Common myeloid progenitor, CD34-positive (primary cell): ENCODE results near the gene PSMB7.
A peak's percentile ranks its signal among the peaks of the same experiment; 100 is the strongest.

ENCODE experiments used
- CTCF ChIA-PET: fragments of 350-600 bp; sonication (Branson Sonifier 250); formaldehyde crosslinking; loops from one replicate; lab custom pipeline; 2021; ENCODE audit warnings: antibody characterized with exemption; lab: Charles Lee
- POLR2A ChIA-PET: fragments of 350-600 bp; sonication (Branson Sonifier 250); formaldehyde crosslinking; loops from one replicate; lab custom pipeline; 2021; ENCODE audit warnings: antibody characterized with exemption; lab: Charles Lee
- DNase-seq, 3 donors: peaks; one replicate each; pipeline versions ENCODE4 v3.0.0 to v3.0.0-alpha.2; 2013
- H3K27ac ChIP-seq, 2 experiments: 1 replicate in 1 of 2; 2 replicates in 1 of 2; pipeline ENCODE4 v1.7.0; 2013; ENCODE audit warnings: inconsistent platforms in 2 of 2, low read length in 2 of 2, mild to moderate bottlenecking in 2 of 2, low read depth in 1 of 2, moderate library complexity in 1 of 2; ENCODE audit not compliant: severe bottlenecking in 2 of 2, insufficient read depth in 1 of 2, poor library complexity in 1 of 2
- H3K27me3 ChIP-seq, 5 experiments: replicated peaks in 2 of 5; 1 replicate in 3 of 5; 2 replicates in 2 of 5; pipeline versions ENCODE4 v1.6.1 to v1.7.0; 2013; ENCODE audit warnings: low read length in 4 of 5, mild to moderate bottlenecking in 2 of 5, moderate library complexity in 2 of 5, inconsistent platforms in 1 of 5; ENCODE audit not compliant: insufficient read depth in 5 of 5, control insufficient read depth in 4 of 5
- H3K36me3 ChIP-seq, 4 experiments: 1 replicate in 2 of 4; 2 replicates in 2 of 4; pipeline versions ENCODE4 v1.6.1 to v1.7.0; 2013; ENCODE audit warnings: low read length in 3 of 4, control low read depth in 1 of 4, mild to moderate bottlenecking in 1 of 4; ENCODE audit not compliant: control insufficient read depth in 4 of 4, insufficient read depth in 4 of 4
- H3K4me1 ChIP-seq, 4 experiments: 1 replicate in 3 of 4; 2 replicates in 1 of 4; pipeline versions ENCODE4 v1.6.1 to v1.7.1; 2013; ENCODE audit warnings: low read length in 3 of 4, mild to moderate bottlenecking in 3 of 4, control low read depth in 1 of 4, inconsistent platforms in 1 of 4, moderate library complexity in 1 of 4; ENCODE audit not compliant: control insufficient read depth in 4 of 4, insufficient read depth in 4 of 4; ENCODE audit errors: control extremely low read depth in 1 of 4
- H3K4me3 ChIP-seq, 7 experiments: 1 replicate in 4 of 7; 2 replicates in 3 of 7; pipeline versions ENCODE4 v1.5.1 to v1.7.0; 2013; ENCODE audit warnings: mild to moderate bottlenecking in 7 of 7, low read length in 6 of 7, moderate library complexity in 6 of 7, inconsistent platforms in 2 of 7, low read depth in 2 of 7, control low read depth in 1 of 7; ENCODE audit not compliant: insufficient read depth in 4 of 7, control insufficient read depth in 1 of 7; ENCODE audit errors: extremely low read depth in 1 of 7
- H3K9me3 ChIP-seq, 5 experiments: 1 replicate in 4 of 5; 2 replicates in 1 of 5; pipeline versions ENCODE4 v1.6.1 to v1.7.1; 2013; ENCODE audit warnings: low read length in 4 of 5, mild to moderate bottlenecking in 2 of 5, inconsistent platforms in 1 of 5, low read depth in 1 of 5, moderate library complexity in 1 of 5; ENCODE audit not compliant: control insufficient read depth in 4 of 5, insufficient read depth in 2 of 5; ENCODE audit errors: control extremely low read depth in 1 of 5
- WGBS: methylation state at CpG from one replicate; pipeline ENCODE4 v1.1.5; 2013; ENCODE audit not compliant: insufficient coverage; 5-methylcytosine and 5-hydroxymethylcytosine counted together

PSMB7 gene

GRCh38 chr9:124394167-124394566 lies 21.1 kb downstream of the PSMB7 start:
- H3K27me3 ChIP-seq, result no peaks in the 10 kb centered on the region
- WGBS, result 91% methylated on average over 2 of the region's 2 CpGs
- no peak overlapping the region for H3K4me3 ChIP-seq
- POLR2A ChIA-PET, result no interaction called here
- CTCF ChIA-PET, result interaction anchor here (1.2 to 5.0 kb wide), 5 partner anchors 8 to 268 kb away, joined by 3 to 22 read pairs (median 10); no protein-coding TSS in a partner anchor
- peak in 2 of 3 donors; percentile 15 to 17 for DNase-seq
- H3K27ac ChIP-seq, result no peak overlapping the region
- peaks cover 6 to 42% (median 13%) of the 10 kb centered on the region in 4 experiments for H3K36me3 ChIP-seq
- peaks cover 0 to 7% (median 2%) of the 10 kb centered on the region in 4 experiments for H3K4me1 ChIP-seq
- no peaks in the 10 kb centered on the region for H3K9me3 ChIP-seq

- no peak for DNase-seq
- CTCF ChIA-PET, result interaction anchor here (0.7 to 5.0 kb wide), 8 partner anchors 14 to 269 kb away, joined by 3 to 22 read pairs (median 4); no protein-coding TSS in a partner anchor
- H3K4me1 ChIP-seq, result peaks cover 6 to 19% (median 10%) of the 10 kb centered on the region in 4 experiments
These were observed 22.3 kb downstream of the PSMB7 start for GRCh38 chr9:124392871-124393460.

GRCh38 chr9:124392254-124392870 lies 22.9 kb downstream of the PSMB7 start:
- CTCF ChIA-PET, result interaction anchor here (0.7 to 5.0 kb wide), 9 partner anchors 13 to 269 kb away, joined by 3 to 22 read pairs (median 3); no protein-coding TSS in a partner anchor
- no peaks in the 10 kb centered on the region for H3K27me3 ChIP-seq
- 94% methylated on average over 10 of the region's 12 CpGs for WGBS
- peaks cover 7 to 25% (median 13%) of the 10 kb centered on the region in 4 experiments for H3K4me1 ChIP-seq
- POLR2A ChIA-PET, result no interaction called here
- no peak overlapping the region for H3K27ac ChIP-seq
- no peaks in the 10 kb centered on the region for H3K9me3 ChIP-seq
- H3K4me3 ChIP-seq, result no peak overlapping the region
- H3K36me3 ChIP-seq, result peaks cover 6 to 34% (median 12%) of the 10 kb centered on the region in 4 experiments
- no peak for DNase-seq

More at GRCh38 chr9:124392871-124393460, 22.3 kb downstream of the PSMB7 start:
- WGBS, result 96% methylated on average over 9 of the region's 9 CpGs
- Histone ChIP-seq H3K27me3 (no peaks in the 10 kb centered on the region), H3K9me3 (no peaks in the 10 kb centered on the region), H3K27ac (no peak overlapping the region), H3K36me3 (peaks cover 6 to 38% (median 12%) of the 10 kb centered on the region in 4 experiments), H3K4me3 (no peak overlapping the region)
- POLR2A ChIA-PET, result no interaction called here

GRCh38 chr9:124390794-124391658 lies 24.2 kb downstream of the PSMB7 start:
- H3K36me3 ChIP-seq, result peaks cover 3 to 33% (median 10%) of the 10 kb centered on the region in 4 experiments
- whole genome bisulfite sequencing, result 95% methylated on average over 5 of the region's 9 CpGs
- POLR2A ChIA-PET, result interaction anchor here (0.6 kb wide), 1 partner anchor 17 kb away, joined by 3 read pairs; no protein-coding TSS in a partner anchor
- CTCF ChIA-PET, result interaction anchor here (0.6 to 5.0 kb wide), 8 partner anchors 9 to 267 kb away, joined by 3 to 22 read pairs (median 4); no protein-coding TSS in a partner anchor
- no peak for DNase-seq
- H3K9me3 ChIP-seq, result no peaks in the 10 kb centered on the region
- no peak overlapping the region for H3K27ac ChIP-seq
- H3K4me3 ChIP-seq, result no peak overlapping the region
- peaks cover 7 to 29% (median 15%) of the 10 kb centered on the region in 4 experiments for H3K4me1 ChIP-seq
- H3K27me3 ChIP-seq, result no peaks in the 10 kb centered on the region

- ChIA-PET CTCF (interaction anchor here (1.0 to 9.2 kb wide), 10 partner anchors 9 to 265 kb away, joined by 3 to 69 read pairs (median 4); no protein-coding TSS in a partner anchor), POLR2A (no interaction called here)
- WGBS, result 93% methylated on average over 4 of the region's 7 CpGs
These were observed 25.9 kb downstream of the PSMB7 start for GRCh38 chr9:124389146-124389939.

More at GRCh38 chr9:124389146-124389939, 25.9 kb downstream of the PSMB7 start:
- Histone ChIP-seq H3K9me3 (no peaks in the 10 kb centered on the region), H3K36me3 (peaks cover 6 to 27% (median 7%) of the 10 kb centered on the region in 4 experiments), H3K27me3 (no peaks in the 10 kb centered on the region), H3K4me3 (no peak overlapping the region), H3K27ac (no peak overlapping the region), H3K4me1 (peaks cover 7 to 28% (median 15%) of the 10 kb centered on the region in 4 experiments)
- no peak for DNase-seq
